Measurements from ENCODE around the gene OSBP2. TPM values are rescaled to one million over a fixed set of nuclear protein-coding genes. Genes with fewer than 3 reads are reported as not detected.

OSBP2 gene
- polyA plus RNA-seq, 1 donor (not counting 4 experiments of a cell fraction or from before 2014, with no cell fraction given), result 3.0 TPM

- dilution Hi-C loops (cut with MboI; ENCODE audit: extremely low pct_ligation_motif_present, low sequenced_read_pairs), result no loop called here
- Histone ChIP-seq H3K4me1 (ENCODE audit: control insufficient read depth, extremely low read depth, insufficient read depth, low read length) (no peaks in the 10 kb centered on the region), H3K9me1 (ENCODE audit: control insufficient read depth, extremely low read depth, insufficient read depth, low read length) (no peaks in the 10 kb centered on the region), H3K4me3 (ENCODE audit: control insufficient read depth in 2 of 3, extremely low read depth in 1 of 3, insufficient read depth in 2 of 3, low read depth in 1 of 3, low read length in 3 of 3) (no peak overlapping the region), H3K79me2 (ENCODE audit: control insufficient read depth, insufficient read depth, low read length) (no peaks in the 10 kb centered on the region), H4K20me1 (ENCODE audit: control insufficient read depth, extremely low read depth, insufficient read depth, low read length) (no peaks in the 10 kb centered on the region), H3K36me3 (ENCODE audit: control insufficient read depth in 2 of 2, extremely low read depth in 1 of 2, insufficient read depth in 2 of 2, low read length in 2 of 2) (peaks cover 0 to 7% of the 10 kb centered on the region in 2 experiments), H3K9me3 (ENCODE audit: control insufficient read depth, low read depth, low read length) (no peaks in the 10 kb centered on the region), H3K27me3 (ENCODE audit: control insufficient read depth, extremely low read depth, insufficient read depth, low read length) (no peaks in the 10 kb centered on the region), H3K27ac (ENCODE audit: control insufficient read depth, insufficient read depth, low read length) (no peak overlapping the region), H3K9ac (ENCODE audit: control insufficient read depth, extremely low read depth, insufficient read depth, low read length) (no peak overlapping the region), H2AFZ (ENCODE audit: control insufficient read depth, low read length) (no peak overlapping the region), H3K4me2 (ENCODE audit: control insufficient read depth, extremely low read depth, insufficient read depth, low read depth, low read length) (no peak overlapping the region)
- DNase-seq (ENCODE audit: low read depth, low spot score), result no peak
- no peak for FAIRE-seq
- TF ChIP-seq EZH2 (IDR thresholded peaks at IDR 0.05; ENCODE audit: low read length) (no peak), CTCF (optimal IDR thresholded peaks at IDR 0.05 in 1 of 3, IDR thresholded peaks at IDR 0.05 in 1 of 3, conservative IDR thresholded peaks at IDR 0.05 in 1 of 3; ENCODE audit: extremely low read depth in 1 of 3, insufficient read depth in 2 of 3, low read length in 3 of 3) (no peak)
Observed at GRCh38 chr22:30906946-30907345, 212.3 kb downstream of the OSBP2 start.

- no peaks in the 10 kb centered on the region for H3K27me3 ChIP-seq (ENCODE audit: control insufficient read depth, extremely low read depth, insufficient read depth, low read length)
- H4K20me1 ChIP-seq (ENCODE audit: control insufficient read depth, extremely low read depth, insufficient read depth, low read length), result no peaks in the 10 kb centered on the region
- DNase-seq (ENCODE audit: low read depth, low spot score) (no peak), FAIRE-seq (no peak)
- TF ChIP-seq EZH2 (IDR thresholded peaks at IDR 0.05; ENCODE audit: low read length) (no peak), CTCF (optimal IDR thresholded peaks at IDR 0.05 in 1 of 3, IDR thresholded peaks at IDR 0.05 in 1 of 3, conservative IDR thresholded peaks at IDR 0.05 in 1 of 3; ENCODE audit: extremely low read depth in 1 of 3, insufficient read depth in 2 of 3, low read length in 3 of 3) (no peak)
- no peaks in the 10 kb centered on the region for H3K36me3 ChIP-seq (ENCODE audit: control insufficient read depth in 2 of 2, extremely low read depth in 1 of 2, insufficient read depth in 2 of 2, low read length in 2 of 2)
- H3K9me3 ChIP-seq (ENCODE audit: control insufficient read depth, low read depth, low read length), result no peaks in the 10 kb centered on the region
- H3K9me1 ChIP-seq (ENCODE audit: control insufficient read depth, extremely low read depth, insufficient read depth, low read length), result no peaks in the 10 kb centered on the region
- dilution Hi-C loops (cut with MboI; ENCODE audit: extremely low pct_ligation_motif_present, low sequenced_read_pairs), result no loop called here
- no peak overlapping the region for H2AFZ ChIP-seq (ENCODE audit: control insufficient read depth, low read length)
- no peak overlapping the region for H3K9ac ChIP-seq (ENCODE audit: control insufficient read depth, extremely low read depth, insufficient read depth, low read length)
- no peaks in the 10 kb centered on the region for H3K79me2 ChIP-seq (ENCODE audit: control insufficient read depth, insufficient read depth, low read length)
- no peak overlapping the region for H3K27ac ChIP-seq (ENCODE audit: control insufficient read depth, insufficient read depth, low read length)
- H3K4me3 ChIP-seq (ENCODE audit: control insufficient read depth in 2 of 3, extremely low read depth in 1 of 3, insufficient read depth in 2 of 3, low read depth in 1 of 3, low read length in 3 of 3), result no peak overlapping the region
- no peak overlapping the region for H3K4me2 ChIP-seq (ENCODE audit: control insufficient read depth, extremely low read depth, insufficient read depth, low read depth, low read length)
- H3K4me1 ChIP-seq (ENCODE audit: control insufficient read depth, extremely low read depth, insufficient read depth, low read length), result no peaks in the 10 kb centered on the region
Observed at GRCh38 chr22:30908051-30908461, 213.4 kb downstream of the OSBP2 start.

Data from keratinocyte (primary cell).